ENCODE measurements around the gene KIF5C.

The KIF5C gene

DNA sequence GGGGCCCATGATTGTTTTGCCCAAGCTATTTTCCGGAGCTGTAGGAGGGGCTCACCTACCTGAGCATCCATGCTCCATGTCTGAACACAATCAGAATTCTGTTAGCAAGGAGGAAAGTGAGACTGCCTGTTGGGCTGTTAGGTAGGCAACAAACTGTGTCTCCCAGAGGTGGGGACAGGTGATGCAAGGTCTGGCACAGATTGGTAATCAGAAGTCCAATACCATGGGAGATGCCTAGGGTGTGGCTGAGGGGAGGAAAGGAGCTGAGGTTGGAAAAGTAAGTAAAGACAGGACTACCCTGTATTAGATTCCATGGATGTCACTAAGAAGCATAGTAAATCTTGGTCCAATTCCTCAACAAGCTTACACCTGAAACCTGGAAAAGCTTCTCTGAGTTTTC lies 166.5 kb downstream of the KIF5C start:
- no peak for DNase-seq (ENCODE audit: low read depth in 2 of 2)

GRCh38 chr2:149042881-149043280 lies 167.9 kb downstream of the KIF5C start:
- DNase-seq (ENCODE audit: low read depth in 2 of 2), result no peak

- no peak for DNase-seq (ENCODE audit: low read depth in 2 of 2)
Observed at GRCh38 chr2:149044500-149044899, 169.5 kb downstream of the KIF5C start.

DNA sequence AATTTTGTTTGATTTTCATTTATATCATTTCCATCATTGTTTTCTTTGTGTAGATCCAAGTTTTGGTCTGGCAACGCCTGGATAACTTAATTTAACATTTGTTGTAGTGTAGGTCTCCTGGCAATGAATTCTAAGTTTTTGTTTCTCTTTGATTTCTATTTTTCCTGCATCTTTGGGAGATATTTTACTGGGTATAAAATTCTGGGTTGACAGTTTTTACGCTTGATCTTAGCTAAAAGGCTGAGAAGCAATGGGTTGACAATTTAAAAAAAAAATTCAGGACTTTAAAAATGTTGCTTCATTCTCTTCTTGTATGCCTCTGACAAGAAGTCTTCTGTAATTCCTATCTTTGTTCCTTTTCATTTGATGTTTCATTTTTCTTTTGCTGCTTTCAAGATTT lies 172.1 kb downstream of the KIF5C start:
- no peak for DNase-seq (ENCODE audit: low read depth in 2 of 2)

DNA sequence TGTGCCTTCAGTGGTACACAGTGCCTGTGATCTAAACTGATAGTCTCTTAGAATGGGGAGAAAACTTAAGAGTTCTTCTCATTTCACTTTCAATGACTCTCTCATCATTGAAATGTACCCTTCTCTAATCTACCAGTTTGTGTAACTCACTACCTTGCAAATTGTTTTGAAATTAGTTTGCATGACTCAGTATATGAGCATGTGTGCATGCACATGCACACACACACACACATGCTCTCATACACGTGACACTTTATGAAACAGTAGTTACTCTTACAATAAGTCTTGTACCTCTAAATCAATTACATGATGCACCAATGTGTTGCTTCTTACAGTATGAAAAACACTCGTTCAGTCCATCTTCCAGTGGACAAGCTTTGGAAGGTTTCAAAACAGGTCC lies 174.1 kb downstream of the KIF5C start:
- no peak for DNase-seq (ENCODE audit: low read depth in 2 of 2)

GRCh38 chr2:149050188-149050587 lies 175.2 kb downstream of the KIF5C start:
- DNase-seq (ENCODE audit: low read depth in 2 of 2), result no peak

- DNase-seq (ENCODE audit: low read depth in 2 of 2), result no peak
Observed at GRCh38 chr2:149055751-149056150, 180.7 kb downstream of the KIF5C start.

- DNase-seq (ENCODE audit: low read depth in 2 of 2), result no peak
Observed at GRCh38 chr2:149056541-149057255, 181.7 kb downstream of the KIF5C start.

DNA sequence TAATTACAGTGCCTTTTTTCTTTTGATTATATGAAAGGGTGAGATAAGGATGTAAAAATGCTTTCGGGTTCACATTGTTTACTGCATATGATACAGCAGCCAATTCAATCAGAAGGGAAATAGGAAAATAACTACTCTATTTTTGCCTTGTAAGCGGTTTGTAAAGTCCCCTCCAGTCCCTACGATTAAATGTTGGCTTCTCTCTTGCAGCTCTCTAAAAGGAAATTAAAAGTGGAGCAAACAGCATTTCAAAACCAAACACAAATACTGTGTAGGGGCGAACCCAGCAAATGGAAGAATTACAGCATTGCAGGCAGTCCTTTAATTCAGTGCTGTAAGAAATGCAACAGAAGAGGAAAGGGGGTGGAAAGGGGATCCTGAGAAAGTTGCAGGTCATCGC lies 182.4 kb downstream of the KIF5C start:
- no peak for DNase-seq (ENCODE audit: low read depth in 2 of 2)

- DNase-seq (ENCODE audit: low read depth in 2 of 2), result no peak
Observed at GRCh38 chr2:149058936-149059335, 183.9 kb downstream of the KIF5C start.

DNA sequence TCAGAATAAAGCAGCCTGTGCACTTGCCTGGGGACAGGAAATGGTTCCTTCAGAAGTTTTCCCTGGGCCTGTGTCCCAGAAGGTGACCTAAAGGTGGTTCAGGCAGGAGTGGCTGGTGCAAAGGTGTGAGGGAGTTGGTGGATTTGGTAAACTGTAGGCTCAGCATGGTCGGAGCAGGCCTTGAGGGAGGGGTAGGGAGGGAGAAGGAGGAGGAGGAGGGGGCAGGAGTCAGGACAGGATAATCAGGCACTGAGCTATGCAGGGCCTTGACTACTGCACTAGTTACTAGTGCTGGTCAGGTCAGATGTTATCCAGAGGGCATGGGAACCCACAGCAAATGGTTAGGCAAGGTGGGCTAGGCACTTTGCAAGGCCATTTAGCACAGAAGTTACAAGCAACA lies 184.8 kb downstream of the KIF5C start:
- DNase-seq (ENCODE audit: low read depth in 2 of 2), result no peak

DNA sequence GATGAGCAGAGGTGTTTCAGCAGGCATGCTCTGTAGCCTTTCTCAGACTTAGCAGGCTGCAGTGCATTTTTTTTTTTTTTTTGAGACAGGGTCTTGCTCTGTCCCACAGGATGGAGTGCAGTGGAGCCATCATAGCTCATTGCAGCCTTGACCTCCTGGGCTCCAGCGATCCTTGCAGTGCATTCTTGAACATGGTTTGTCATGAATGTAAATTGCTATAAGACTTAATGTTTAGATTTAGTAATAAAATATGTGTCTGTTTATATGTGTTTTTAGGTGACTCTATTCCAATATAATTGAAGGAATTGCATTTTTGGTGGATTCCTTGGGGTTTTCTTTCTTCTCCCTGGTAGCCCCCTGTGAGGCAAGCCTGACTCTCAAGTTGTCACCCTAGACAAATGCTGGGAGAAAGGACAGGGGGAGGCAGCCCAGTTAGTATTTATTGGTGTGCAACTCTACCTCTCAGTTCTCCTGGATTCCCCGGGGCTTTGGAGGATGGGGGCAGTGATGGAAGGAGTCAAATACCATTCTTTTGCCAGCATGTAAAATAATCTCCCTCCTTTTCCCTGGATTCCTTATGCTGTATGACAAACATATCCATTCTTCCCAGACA lies 186.2 kb downstream of the KIF5C start:
- no peak for DNase-seq (ENCODE audit: low read depth in 2 of 2)

DNA sequence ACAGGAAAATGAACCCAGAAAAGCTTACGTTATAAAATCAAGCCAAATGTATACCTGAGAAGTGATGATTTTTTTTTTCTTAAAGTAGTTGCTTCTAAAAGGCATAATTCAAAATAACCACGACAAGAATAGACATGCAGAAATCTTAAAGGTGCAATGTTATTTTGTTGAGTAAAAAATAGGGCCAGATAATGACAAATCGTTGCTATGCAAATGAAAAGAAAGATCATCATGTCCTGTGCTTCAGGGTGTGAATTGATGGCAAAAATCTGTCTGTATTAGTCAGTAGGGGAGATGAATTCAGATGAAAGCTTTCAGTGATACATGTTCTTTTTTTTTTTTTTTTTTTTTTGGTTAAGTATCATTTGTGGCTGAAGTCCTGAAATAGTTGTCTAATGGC lies 187.5 kb downstream of the KIF5C start:
- no peak for DNase-seq (ENCODE audit: low read depth in 2 of 2)

DNA sequence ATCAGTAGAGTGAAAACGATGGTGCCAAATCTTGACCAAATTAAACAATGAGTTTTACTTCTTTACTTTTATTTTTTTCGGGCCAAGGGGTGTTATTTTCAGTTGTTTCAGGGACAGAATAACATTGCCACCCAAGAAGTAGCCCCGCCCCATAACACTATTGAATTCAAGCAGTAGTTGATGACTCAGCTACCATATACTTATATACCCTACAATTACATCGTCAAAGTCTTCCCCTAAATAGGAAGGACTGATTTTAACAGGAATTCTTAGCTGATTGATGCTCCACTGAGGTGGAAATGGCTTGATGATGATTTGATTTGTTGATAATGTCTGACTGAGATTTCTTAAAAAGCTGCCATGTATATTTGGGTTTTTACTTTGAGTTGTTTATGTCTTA lies 188.2 kb downstream of the KIF5C start:
- DNase-seq (ENCODE audit: low read depth in 2 of 2), result no peak

DNA sequence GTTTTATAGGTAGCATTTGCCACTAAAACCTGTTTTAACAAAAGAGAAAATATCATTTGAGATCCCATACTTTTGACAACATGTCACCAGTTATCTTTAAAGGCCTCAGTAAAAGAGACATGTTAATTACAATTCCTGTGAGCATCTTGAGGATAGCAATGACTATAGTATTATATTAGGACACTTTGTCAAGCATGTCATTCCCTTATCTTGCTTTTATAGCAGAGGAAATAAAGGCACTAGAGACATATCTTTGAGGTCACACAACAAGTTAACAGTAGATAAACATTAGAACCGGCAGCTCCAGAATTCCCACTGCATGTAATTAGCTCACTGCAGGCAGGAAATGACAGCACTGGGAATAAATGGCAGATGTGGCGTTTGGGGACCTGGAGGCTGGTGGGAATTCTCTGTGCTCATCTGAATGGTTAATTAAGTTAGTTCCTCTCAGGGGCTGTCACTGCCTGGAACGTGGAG lies 189.4 kb downstream of the KIF5C start:
- DNase-seq (ENCODE audit: low read depth in 2 of 2), result no peak

DNA sequence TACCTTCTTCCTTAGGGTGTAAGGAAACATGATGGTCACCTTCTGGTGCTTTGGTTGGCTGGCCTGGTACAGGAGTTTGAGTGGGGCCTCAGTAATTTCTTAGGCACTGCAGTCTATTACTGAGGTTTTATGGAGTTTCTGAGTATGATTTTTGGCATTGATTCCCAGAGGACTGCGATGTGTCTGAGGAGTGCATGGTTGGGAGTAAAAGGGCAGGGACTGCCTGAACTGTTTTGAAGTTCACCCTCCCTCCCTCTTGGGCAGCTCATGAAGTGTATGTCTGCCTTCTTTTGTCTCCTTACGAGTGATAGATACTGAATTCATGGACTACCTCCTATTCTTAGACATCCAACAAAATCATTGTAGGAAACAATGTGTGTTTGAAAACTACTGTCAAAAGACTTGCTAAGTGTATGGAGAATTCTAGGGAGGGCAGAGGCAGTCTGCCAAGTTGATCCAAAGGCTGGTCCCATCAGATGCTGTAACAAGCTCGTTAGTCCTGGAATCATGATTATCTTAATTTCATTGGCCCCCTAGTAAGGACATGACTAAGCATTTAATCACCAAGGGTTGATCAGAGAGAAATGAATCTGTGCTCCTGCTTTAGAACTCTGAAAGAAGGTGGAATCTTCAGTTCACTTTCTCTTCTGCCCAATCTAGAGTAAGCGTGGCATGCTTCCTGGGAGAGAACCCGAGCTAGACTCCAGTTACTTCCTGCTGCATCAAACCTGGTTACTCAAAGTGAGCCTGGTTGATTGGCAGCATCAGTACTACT lies 190.0 kb downstream of the KIF5C start:
- no peak for DNase-seq (ENCODE audit: low read depth in 2 of 2)

DNA sequence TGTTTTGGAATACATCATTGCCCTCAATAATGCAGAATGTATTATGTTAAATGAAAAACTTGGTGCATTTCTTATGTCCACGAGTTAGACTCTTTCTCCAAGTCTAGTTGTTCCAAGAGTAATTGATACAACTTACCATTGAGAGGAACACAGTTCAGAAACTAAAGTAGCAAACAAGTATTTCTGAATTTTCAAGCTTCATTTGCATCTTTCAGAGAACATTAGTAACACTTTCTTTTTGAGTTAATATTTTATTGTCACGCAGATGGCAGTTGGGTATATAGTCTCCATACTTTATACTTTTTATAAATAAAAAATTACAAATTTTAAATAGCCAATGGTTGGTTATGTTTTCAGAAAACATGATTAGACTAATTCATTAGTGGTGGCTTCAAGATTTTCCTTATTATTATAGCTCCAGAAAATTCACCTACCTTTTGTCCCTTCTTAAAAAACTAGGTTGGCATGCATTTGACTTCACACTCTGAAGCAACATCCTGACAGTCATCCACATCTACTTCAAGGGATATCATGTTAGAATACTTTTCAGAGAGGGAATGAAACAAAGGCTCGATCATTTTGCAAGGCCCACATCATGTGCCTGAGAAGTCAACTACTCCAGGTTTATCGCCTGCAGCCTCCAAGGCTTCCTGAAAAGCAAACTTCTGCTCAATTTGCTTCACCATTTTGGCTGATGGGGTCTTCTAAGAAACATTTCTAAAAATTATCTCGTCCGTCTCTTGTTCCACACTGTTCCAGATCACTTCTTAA lies 193.4 kb downstream of the KIF5C start:
- DNase-seq (ENCODE audit: low read depth in 2 of 2), result no peak

DNA sequence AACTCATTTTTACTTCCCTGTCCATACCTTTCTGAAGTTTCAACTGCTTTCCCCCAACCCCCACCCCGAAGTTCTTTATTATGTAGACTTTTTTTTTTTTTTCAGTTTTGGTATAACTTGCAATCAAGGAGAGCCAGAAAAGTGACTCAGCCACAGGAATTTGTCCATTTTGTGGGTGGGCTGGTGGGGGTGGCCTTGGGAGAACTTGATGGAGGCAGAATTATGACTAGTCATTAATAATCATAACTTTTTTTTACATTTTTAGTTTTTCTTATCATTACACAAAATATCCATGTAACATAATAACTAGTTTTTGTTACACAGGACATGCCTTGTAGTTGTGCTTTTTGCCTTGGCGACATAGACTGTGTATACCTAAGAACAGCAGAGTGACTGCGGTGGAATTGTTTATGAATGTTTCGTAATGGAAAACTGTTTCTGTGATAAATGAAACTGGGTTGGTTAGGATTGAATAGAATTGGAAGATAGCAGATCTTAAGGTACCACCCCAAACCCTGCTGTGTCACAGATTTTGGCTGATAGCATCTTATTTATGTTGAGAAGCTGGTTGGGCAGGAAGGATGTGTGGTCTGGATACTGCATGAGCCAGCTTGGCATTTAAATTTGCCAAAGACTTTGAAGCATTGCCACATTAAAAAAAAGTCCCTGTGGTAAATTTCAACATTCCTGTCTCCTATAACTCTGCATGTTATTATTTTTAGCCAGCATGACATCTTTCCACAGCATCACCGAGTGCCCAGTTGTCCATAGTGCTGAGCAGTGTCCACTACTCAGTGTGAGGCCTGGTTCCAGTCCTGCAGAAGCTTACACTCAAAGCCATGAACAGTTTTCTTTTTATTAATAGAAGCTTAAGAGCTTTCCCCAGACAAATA lies 194.2 kb downstream of the KIF5C start:
- no peak for DNase-seq (ENCODE audit: low read depth in 2 of 2)

DNA sequence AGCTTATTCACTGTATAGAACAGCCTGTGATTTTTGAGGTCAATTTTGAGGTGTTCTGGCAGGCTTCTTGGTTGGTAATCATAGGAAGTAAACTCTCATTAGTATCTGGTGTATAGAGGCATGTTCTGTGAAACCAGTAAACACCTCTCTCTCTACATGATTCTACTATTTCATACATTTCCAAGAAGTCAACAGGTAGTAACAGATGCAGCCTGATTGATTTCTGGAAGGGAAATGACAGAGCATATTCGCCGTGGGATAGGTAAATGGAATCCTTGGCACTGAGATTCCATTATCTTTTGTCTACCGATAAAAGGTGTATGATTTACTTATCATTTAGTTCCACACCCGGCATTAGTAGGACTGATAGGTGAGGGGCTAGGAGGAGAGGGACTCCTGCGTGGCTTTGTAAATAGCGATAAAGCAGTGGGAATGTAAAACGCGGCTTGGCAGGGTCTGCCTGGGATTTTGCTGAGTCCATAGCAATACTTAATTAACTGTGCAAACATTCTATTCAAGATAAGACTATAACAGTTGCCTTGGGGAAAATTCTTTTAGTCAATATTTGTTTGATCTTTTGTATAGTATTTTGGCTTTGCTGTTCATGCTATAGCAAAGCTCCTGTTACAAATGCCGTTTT lies 195.8 kb downstream of the KIF5C start:
- DNase-seq (ENCODE audit: low read depth in 2 of 2), result no peak

DNA sequence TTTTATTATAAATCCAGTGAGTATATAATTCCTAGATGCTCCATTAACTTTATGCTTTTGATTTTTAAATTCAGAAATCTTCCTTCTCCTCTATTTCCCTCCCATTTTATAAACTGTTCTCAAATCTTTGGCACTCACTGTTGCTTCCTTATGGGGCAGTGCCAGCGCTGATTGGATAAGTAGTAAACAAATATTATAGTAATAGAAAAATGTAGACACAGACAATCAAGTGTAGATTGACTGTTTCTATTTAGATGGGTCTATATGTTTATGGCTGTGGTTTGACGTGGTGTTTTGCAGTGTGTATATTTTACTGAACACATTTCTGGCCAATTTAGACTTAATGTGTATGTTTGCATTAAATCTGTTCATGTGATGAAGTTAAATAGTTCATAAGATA lies 200.1 kb downstream of the KIF5C start:
- DNase-seq (ENCODE audit: low read depth in 2 of 2), result no peak

- no peak for DNase-seq (ENCODE audit: low read depth in 2 of 2)
Observed at GRCh38 chr2:149075853-149076252, 200.8 kb downstream of the KIF5C start.

Measured in stimulated activated CD4-positive, alpha-beta T cell treated with anti-CD3 and anti-CD28 coated beads, Interleukin-4, amount 100 ng/mL, for 48 hours (primary cell).